Right lobe of liver (tissue), 4 donors: ENCODE results near the gene SLC39A5.
"Not testable (repeated sequence)": the region's sequence is repeated elsewhere in the genome, so short reads cannot be mapped to it uniquely, and the experiment has no call there.

ENCODE experiments used
- POLR2A ChIP-seq: fragments of 450-650 bp; IDR thresholded peaks from one replicate; pipeline ENCODE4 v1.6.1; 2017; ENCODE audit warnings: antibody characterized with exemption, mild to moderate bottlenecking
- TF ChIP-seq, protein P1 (sequence below), 4 donors: fragments of 200-600 bp in 3 of 4; fragments of 450-650 bp in 1 of 4; IDR thresholded peaks; one replicate each; pipeline versions ENCODE4 v1.5.1 to v1.8.0; 2016 to 2022; ENCODE audit warnings: antibody characterized with exemption in 4 of 4, mild to moderate bottlenecking in 2 of 4
- donor health status: DM: no; HTN: no; CAD: no.
- donor health status: DM: no; HTN: no; CAD: no.
- donor health status: DM: no; HTN: yes; CAD: no.

- TF ChIP-seq, protein P1, sequence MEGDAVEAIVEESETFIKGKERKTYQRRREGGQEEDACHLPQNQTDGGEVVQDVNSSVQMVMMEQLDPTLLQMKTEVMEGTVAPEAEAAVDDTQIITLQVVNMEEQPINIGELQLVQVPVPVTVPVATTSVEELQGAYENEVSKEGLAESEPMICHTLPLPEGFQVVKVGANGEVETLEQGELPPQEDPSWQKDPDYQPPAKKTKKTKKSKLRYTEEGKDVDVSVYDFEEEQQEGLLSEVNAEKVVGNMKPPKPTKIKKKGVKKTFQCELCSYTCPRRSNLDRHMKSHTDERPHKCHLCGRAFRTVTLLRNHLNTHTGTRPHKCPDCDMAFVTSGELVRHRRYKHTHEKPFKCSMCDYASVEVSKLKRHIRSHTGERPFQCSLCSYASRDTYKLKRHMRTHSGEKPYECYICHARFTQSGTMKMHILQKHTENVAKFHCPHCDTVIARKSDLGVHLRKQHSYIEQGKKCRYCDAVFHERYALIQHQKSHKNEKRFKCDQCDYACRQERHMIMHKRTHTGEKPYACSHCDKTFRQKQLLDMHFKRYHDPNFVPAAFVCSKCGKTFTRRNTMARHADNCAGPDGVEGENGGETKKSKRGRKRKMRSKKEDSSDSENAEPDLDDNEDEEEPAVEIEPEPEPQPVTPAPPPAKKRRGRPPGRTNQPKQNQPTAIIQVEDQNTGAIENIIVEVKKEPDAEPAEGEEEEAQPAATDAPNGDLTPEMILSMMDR (IDR thresholded peaks at IDR 0.05): not testable (repeated sequence)
- TF ChIP-seq POLR2A: not testable (repeated sequence)
Measured at GRCh38 chr12:56272468-56272867, 42.6 kb downstream of the SLC39A5 start.
